ENCODE data around the gene CCNYL1. TPM values are rescaled to one million over a fixed set of nuclear protein-coding genes. Genes with fewer than 3 reads are reported as not detected.
A peak's percentile ranks its signal among the peaks of the same experiment; 100 is the strongest.
"Not testable (repeated sequence)": the region's sequence is repeated elsewhere in the genome, so short reads cannot be mapped to it uniquely, and the experiment has no call there.

The CCNYL1 gene
- total RNA-seq, 1 experiment from 2014 or later, result 7.0 TPM

- no peaks in the 10 kb centered on the region for H3K9me3 ChIP-seq (replicated peaks)
- peaks cover 15% of the 10 kb centered on the region for H3K36me3 ChIP-seq
- H3K4me1 ChIP-seq (replicated peaks), result no peaks in the 10 kb centered on the region
- H3K4me3 ChIP-seq, result no peak overlapping the region
- H3K27ac ChIP-seq, result no peak overlapping the region
- DNase-seq (ENCODE audit: low read depth in 1 of 2, low spot score in 2 of 2), result no peak
- no peaks in the 10 kb centered on the region for H3K27me3 ChIP-seq (replicated peaks)
These were observed 23.4 kb downstream of the CCNYL1 start for GRCh38 chr2:207734636-207735512.

- H3K27ac ChIP-seq, result not testable (repeated sequence)
These were observed 24.0 kb downstream of the CCNYL1 start for GRCh38 chr2:207735513-207735859.

GRCh38 chr2:207743514-207743913 is 32.1 kb downstream of the CCNYL1 start:
- Histone ChIP-seq H3K9me3 (replicated peaks) (no peaks in the 10 kb centered on the region), H3K4me1 (replicated peaks) (peaks cover 17% of the 10 kb centered on the region), H3K27me3 (replicated peaks) (no peaks in the 10 kb centered on the region), H3K27ac (no peak overlapping the region), H3K36me3 (peaks cover 11% of the 10 kb centered on the region; the same call in 1 of the 2 replicates), H3K4me3 (no peak overlapping the region)
- no peak for DNase-seq (ENCODE audit: low read depth in 1 of 2, low spot score in 2 of 2)

More at GRCh38 chr2:207735513-207735859, 24.0 kb downstream of the CCNYL1 start:
- H3K36me3 ChIP-seq, result peaks cover 14% of the 10 kb centered on the region; the same call in 1 of the 2 replicates
- not testable (repeated sequence) for H3K4me3 ChIP-seq; H3K27me3 ChIP-seq (replicated peaks); H3K9me3 ChIP-seq (replicated peaks); H3K4me1 ChIP-seq (replicated peaks); DNase-seq (ENCODE audit: low read depth in 1 of 2, low spot score in 2 of 2)

GRCh38 chr2:207744050-207744449 is 32.6 kb downstream of the CCNYL1 start:
- no peaks in the 10 kb centered on the region for H3K27me3 ChIP-seq (replicated peaks)
- H3K27ac ChIP-seq, result no peak overlapping the region
- H3K4me1 ChIP-seq (replicated peaks), result peaks cover 23% of the 10 kb centered on the region

GRCh38 chr2:207744451-207744850 is 33.0 kb downstream of the CCNYL1 start:
- no peak for DNase-seq (ENCODE audit: low read depth in 1 of 2, low spot score in 2 of 2)
- peaks cover 11% of the 10 kb centered on the region; the same call in 1 of the 2 replicates for H3K36me3 ChIP-seq
- H3K27me3 ChIP-seq (replicated peaks), result no peaks in the 10 kb centered on the region
- H3K9me3 ChIP-seq (replicated peaks), result no peaks in the 10 kb centered on the region
- H3K4me1 ChIP-seq (replicated peaks), result peaks cover 27% of the 10 kb centered on the region
- H3K27ac ChIP-seq, result no peak overlapping the region
- H3K4me3 ChIP-seq, result no peak overlapping the region

More at GRCh38 chr2:207744050-207744449, 32.6 kb downstream of the CCNYL1 start:
- Histone ChIP-seq H3K4me3 (no peak overlapping the region), H3K36me3 (peaks cover 11% of the 10 kb centered on the region; the same call in 1 of the 2 replicates), H3K9me3 (replicated peaks) (no peaks in the 10 kb centered on the region)
- DNase-seq (ENCODE audit: low read depth in 1 of 2, low spot score in 2 of 2), result no peak

GRCh38 chr2:207746131-207746530 is 34.7 kb downstream of the CCNYL1 start:
- Histone ChIP-seq H3K27ac (no peak overlapping the region), H3K4me3 (no peak overlapping the region), H3K27me3 (replicated peaks) (no peaks in the 10 kb centered on the region), H3K9me3 (replicated peaks) (no peaks in the 10 kb centered on the region), H3K4me1 (replicated peaks) (peaks cover 39% of the 10 kb centered on the region), H3K36me3 (peaks cover 13% of the 10 kb centered on the region; the same call in 1 of the 2 replicates)
- DNase-seq (ENCODE audit: low read depth in 1 of 2, low spot score in 2 of 2), result peak; percentile 58 to 62

- Histone ChIP-seq H3K4me3 (no peak overlapping the region), H3K27me3 (replicated peaks) (no peaks in the 10 kb centered on the region), H3K4me1 (replicated peaks) (peaks cover 39% of the 10 kb centered on the region), H3K27ac (peak overlapping the region; percentile 61), H3K36me3 (peaks cover 4% of the 10 kb centered on the region; the same call in 1 of the 2 replicates), H3K9me3 (replicated peaks) (no peaks in the 10 kb centered on the region)
- peak; percentile 84 to 85 for DNase-seq (ENCODE audit: low read depth in 1 of 2, low spot score in 2 of 2)
These were observed 36.5 kb downstream of the CCNYL1 start for GRCh38 chr2:207747653-207748560.

- H3K4me1 ChIP-seq (replicated peaks), result peaks cover 39% of the 10 kb centered on the region
- no peaks in the 10 kb centered on the region for H3K9me3 ChIP-seq (replicated peaks)
- H3K36me3 ChIP-seq, result peaks cover 4% of the 10 kb centered on the region; the same call in 1 of the 2 replicates
- no peak overlapping the region for H3K4me3 ChIP-seq
- DNase-seq (ENCODE audit: low read depth in 1 of 2, low spot score in 2 of 2), result no peak
- H3K27me3 ChIP-seq (replicated peaks), result no peaks in the 10 kb centered on the region
- no peak overlapping the region for H3K27ac ChIP-seq
These were observed 37.6 kb downstream of the CCNYL1 start for GRCh38 chr2:207748993-207749392.

- Histone ChIP-seq H3K4me3 (no peak overlapping the region), H3K27me3 (replicated peaks) (no peaks in the 10 kb centered on the region), H3K9me3 (replicated peaks) (no peaks in the 10 kb centered on the region), H3K27ac (no peak overlapping the region), H3K4me1 (replicated peaks) (peaks cover 39% of the 10 kb centered on the region), H3K36me3 (peaks cover 4% of the 10 kb centered on the region; the same call in 1 of the 2 replicates)
- DNase-seq (ENCODE audit: low read depth in 1 of 2, low spot score in 2 of 2), result peak in 1 of 2 experiments; percentile 29
These were observed 38.4 kb downstream of the CCNYL1 start for GRCh38 chr2:207749873-207750272.

- Histone ChIP-seq H3K4me1 (replicated peaks) (peaks cover 39% of the 10 kb centered on the region), H3K9me3 (replicated peaks) (no peaks in the 10 kb centered on the region), H3K27ac (no peak overlapping the region), H3K4me3 (no peak overlapping the region), H3K36me3 (peaks cover 4% of the 10 kb centered on the region; the same call in 1 of the 2 replicates), H3K27me3 (replicated peaks) (no peaks in the 10 kb centered on the region)
- DNase-seq (ENCODE audit: low read depth in 1 of 2, low spot score in 2 of 2), result no peak
These were observed 38.9 kb downstream of the CCNYL1 start for GRCh38 chr2:207750345-207750744.

- H3K36me3 ChIP-seq, result peaks cover 4% of the 10 kb centered on the region; the same call in 1 of the 2 replicates
- no peak overlapping the region for H3K4me3 ChIP-seq
- H3K27ac ChIP-seq, result no peak overlapping the region
- peaks cover 39% of the 10 kb centered on the region for H3K4me1 ChIP-seq (replicated peaks)
- H3K27me3 ChIP-seq (replicated peaks), result no peaks in the 10 kb centered on the region
- no peaks in the 10 kb centered on the region for H3K9me3 ChIP-seq (replicated peaks)
- no peak for DNase-seq (ENCODE audit: low read depth in 1 of 2, low spot score in 2 of 2)
These were observed 39.4 kb downstream of the CCNYL1 start for GRCh38 chr2:207750876-207751275.

- H3K4me3 ChIP-seq; H3K27ac ChIP-seq; DNase-seq (ENCODE audit: low read depth in 1 of 2, low spot score in 2 of 2); H3K36me3 ChIP-seq; H3K27me3 ChIP-seq (replicated peaks); H3K9me3 ChIP-seq (replicated peaks): not testable (repeated sequence)
- peaks cover 20% of the 10 kb centered on the region for H3K4me1 ChIP-seq (replicated peaks)
These were observed 42.2 kb downstream of the CCNYL1 start for GRCh38 chr2:207753688-207754087.

GRCh38 chr2:207754498-207755383 is 43.3 kb downstream of the CCNYL1 start:
- no peak overlapping the region for H3K4me3 ChIP-seq
- peaks cover 4% of the 10 kb centered on the region; the same call in 1 of the 2 replicates for H3K36me3 ChIP-seq
- no peak overlapping the region for H3K27ac ChIP-seq
- H3K4me1 ChIP-seq (replicated peaks), result peaks cover 10% of the 10 kb centered on the region
- H3K27me3 ChIP-seq (replicated peaks), result no peaks in the 10 kb centered on the region
- H3K9me3 ChIP-seq (replicated peaks), result no peaks in the 10 kb centered on the region
- no peak for DNase-seq (ENCODE audit: low read depth in 1 of 2, low spot score in 2 of 2)

All from SJSA1 (cell line).